ENCODE data around the gene TERB1.

The TERB1 gene

DNA sequence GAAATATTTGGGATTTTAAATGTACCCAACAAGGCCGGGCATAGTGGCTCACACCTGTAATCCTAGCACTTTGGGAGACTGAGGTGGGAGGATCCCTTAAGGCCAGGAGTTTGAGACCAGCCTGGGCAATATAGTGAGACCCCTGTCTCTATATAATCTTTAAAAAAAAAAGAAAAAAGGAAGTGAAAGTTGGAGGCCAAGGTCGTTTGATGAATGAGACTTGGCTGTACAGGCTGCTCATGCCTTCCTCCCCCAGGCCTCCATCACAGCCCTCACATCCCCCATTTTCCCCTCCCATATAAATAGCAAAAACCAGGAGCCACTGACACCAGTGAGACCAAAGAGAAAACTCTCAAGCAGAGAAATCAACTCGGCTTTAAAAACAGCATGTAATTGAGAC, 39.5 kb upstream of the TERB1 start:
- H3K4me3 ChIP-seq (ENCODE audit: low read length, poor library complexity, severe bottlenecking) = no peak overlapping the region
- no peaks in the 10 kb centered on the region for H3K9me3 ChIP-seq (ENCODE audit: insufficient read depth, low read depth, low read length)
- H3F3A ChIP-seq (ENCODE audit: low read depth) = no peaks in the 10 kb centered on the region
- no peak for TF ChIP-seq EZH2phosphoT487 (IDR thresholded peaks at IDR 0.05; ENCODE audit: borderline replicate concordance)
- TF ChIP-seq, protein P1, sequence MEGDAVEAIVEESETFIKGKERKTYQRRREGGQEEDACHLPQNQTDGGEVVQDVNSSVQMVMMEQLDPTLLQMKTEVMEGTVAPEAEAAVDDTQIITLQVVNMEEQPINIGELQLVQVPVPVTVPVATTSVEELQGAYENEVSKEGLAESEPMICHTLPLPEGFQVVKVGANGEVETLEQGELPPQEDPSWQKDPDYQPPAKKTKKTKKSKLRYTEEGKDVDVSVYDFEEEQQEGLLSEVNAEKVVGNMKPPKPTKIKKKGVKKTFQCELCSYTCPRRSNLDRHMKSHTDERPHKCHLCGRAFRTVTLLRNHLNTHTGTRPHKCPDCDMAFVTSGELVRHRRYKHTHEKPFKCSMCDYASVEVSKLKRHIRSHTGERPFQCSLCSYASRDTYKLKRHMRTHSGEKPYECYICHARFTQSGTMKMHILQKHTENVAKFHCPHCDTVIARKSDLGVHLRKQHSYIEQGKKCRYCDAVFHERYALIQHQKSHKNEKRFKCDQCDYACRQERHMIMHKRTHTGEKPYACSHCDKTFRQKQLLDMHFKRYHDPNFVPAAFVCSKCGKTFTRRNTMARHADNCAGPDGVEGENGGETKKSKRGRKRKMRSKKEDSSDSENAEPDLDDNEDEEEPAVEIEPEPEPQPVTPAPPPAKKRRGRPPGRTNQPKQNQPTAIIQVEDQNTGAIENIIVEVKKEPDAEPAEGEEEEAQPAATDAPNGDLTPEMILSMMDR (conservative IDR thresholded peaks at IDR 0.05; ENCODE audit: low read length) = no peak
- H3K79me2 ChIP-seq (ENCODE audit: insufficient read depth, low read length) = no peaks in the 10 kb centered on the region
- no peak overlapping the region for H3K9ac ChIP-seq (ENCODE audit: low read depth, low read length, poor library complexity, severe bottlenecking)
- no peaks in the 10 kb centered on the region for H4K20me1 ChIP-seq (ENCODE audit: insufficient read depth, low read length, poor library complexity, severe bottlenecking)
- H3K27me3 ChIP-seq (ENCODE audit: insufficient read depth, low read length, poor library complexity, severe bottlenecking) = no peaks in the 10 kb centered on the region
- H2AFZ ChIP-seq (ENCODE audit: low read length) = no peak overlapping the region
- no peaks in the 10 kb centered on the region for H3K9me2 ChIP-seq (replicated peaks; ENCODE audit: low read depth, low read length)
- no peaks in the 10 kb centered on the region for H3K36me3 ChIP-seq (ENCODE audit: insufficient read depth, low read length)
- H3K4me1 ChIP-seq (ENCODE audit: insufficient read depth, low read length, poor library complexity, severe bottlenecking) = peaks cover under 1% of the 10 kb centered on the region
- H3K4me2 ChIP-seq (ENCODE audit: low read depth, low read length, poor library complexity, severe bottlenecking) = no peak overlapping the region

DNA sequence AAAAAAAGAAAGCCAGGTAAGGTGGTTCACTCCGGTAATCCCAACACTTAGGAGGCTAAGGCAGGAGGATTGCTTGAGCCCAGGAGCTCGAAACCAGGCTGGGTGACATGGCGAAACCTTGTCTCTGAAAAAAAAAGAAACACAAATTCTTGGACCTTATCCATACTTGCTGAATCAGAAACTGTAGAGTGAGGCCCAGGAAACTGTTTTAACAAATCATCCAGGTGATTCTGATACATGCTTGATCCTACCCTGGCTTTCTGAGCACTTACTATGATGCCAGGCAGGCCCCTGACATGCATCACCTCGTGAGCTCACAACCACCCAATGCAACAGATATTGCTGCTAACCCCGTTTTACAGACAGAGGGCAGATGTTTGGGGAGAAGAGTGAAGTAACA, 33.4 kb upstream of the TERB1 start:
- Histone ChIP-seq H3K79me2 (ENCODE audit: insufficient read depth, low read length) (peaks cover 9% of the 10 kb centered on the region), H3K27me3 (ENCODE audit: insufficient read depth, low read length, poor library complexity, severe bottlenecking) (no peaks in the 10 kb centered on the region), H3K4me2 (ENCODE audit: low read depth, low read length, poor library complexity, severe bottlenecking) (no peak overlapping the region), H3K9me3 (ENCODE audit: insufficient read depth, low read depth, low read length) (no peaks in the 10 kb centered on the region), H2AFZ (ENCODE audit: low read length) (no peak overlapping the region), H3K9ac (ENCODE audit: low read depth, low read length, poor library complexity, severe bottlenecking) (no peak overlapping the region), H3F3A (ENCODE audit: low read depth) (no peaks in the 10 kb centered on the region), H3K4me1 (ENCODE audit: insufficient read depth, low read length, poor library complexity, severe bottlenecking) (peaks cover 5% of the 10 kb centered on the region), H3K9me2 (replicated peaks; ENCODE audit: low read depth, low read length) (no peaks in the 10 kb centered on the region), H3K4me3 (ENCODE audit: low read length, poor library complexity, severe bottlenecking) (no peak overlapping the region), H4K20me1 (ENCODE audit: insufficient read depth, low read length, poor library complexity, severe bottlenecking) (peaks cover under 1% of the 10 kb centered on the region), H3K36me3 (ENCODE audit: insufficient read depth, low read length) (no peaks in the 10 kb centered on the region)
- TF ChIP-seq, protein P1 (conservative IDR thresholded peaks at IDR 0.05; ENCODE audit: low read length) = no peak
- no peak for TF ChIP-seq EZH2phosphoT487 (IDR thresholded peaks at IDR 0.05; ENCODE audit: borderline replicate concordance)

DNA sequence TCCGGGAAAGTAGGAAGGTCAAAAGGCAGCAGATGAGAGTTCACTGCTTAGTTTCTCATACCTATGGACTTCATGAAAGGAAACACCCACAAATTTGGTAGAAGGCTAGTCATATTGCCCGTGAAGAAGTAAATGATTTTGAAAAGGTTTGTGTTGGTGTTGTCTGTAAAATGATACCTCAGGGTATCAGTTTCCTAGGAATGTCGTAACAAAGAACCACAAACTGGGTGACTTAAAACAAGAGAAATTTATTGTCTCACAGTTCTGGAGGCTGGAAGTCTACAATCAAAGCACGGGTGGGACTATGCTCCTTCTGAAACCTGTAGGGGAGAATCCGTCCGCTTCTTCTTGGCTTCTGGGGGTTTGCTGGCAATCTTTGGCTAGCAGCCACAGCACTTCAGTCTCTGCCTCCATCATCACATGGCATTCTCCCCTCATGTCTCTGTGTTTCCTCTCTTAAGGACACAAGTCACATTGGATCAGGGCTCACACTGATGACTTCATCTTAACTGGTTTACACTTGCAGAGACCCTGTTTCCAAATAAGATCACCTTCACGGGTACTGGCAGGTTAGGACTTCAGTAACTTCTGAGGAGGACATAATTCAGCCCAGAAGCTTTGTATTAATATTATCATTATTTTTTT, 31.4 kb upstream of the TERB1 start:
- Histone ChIP-seq H3K27me3 (ENCODE audit: insufficient read depth, low read length, poor library complexity, severe bottlenecking) (no peaks in the 10 kb centered on the region), H2AFZ (ENCODE audit: low read length) (peak overlapping the region; percentile 56; the same call in 1 of the 2 replicates), H3K4me1 (ENCODE audit: insufficient read depth, low read length, poor library complexity, severe bottlenecking) (peaks cover 24% of the 10 kb centered on the region), H3K79me2 (ENCODE audit: insufficient read depth, low read length) (peaks cover 29% of the 10 kb centered on the region), H3F3A (ENCODE audit: low read depth) (no peaks in the 10 kb centered on the region), H3K4me3 (ENCODE audit: low read length, poor library complexity, severe bottlenecking) (no peak overlapping the region), H3K9me2 (replicated peaks; ENCODE audit: low read depth, low read length) (no peaks in the 10 kb centered on the region), H3K4me2 (ENCODE audit: low read depth, low read length, poor library complexity, severe bottlenecking) (no peak overlapping the region), H3K36me3 (ENCODE audit: insufficient read depth, low read length) (0 out of 2 replicates have a peak, but pooled peaks cover under 1% of the 10 kb centered on the region), H3K9me3 (ENCODE audit: insufficient read depth, low read depth, low read length) (no peaks in the 10 kb centered on the region), H4K20me1 (ENCODE audit: insufficient read depth, low read length, poor library complexity, severe bottlenecking) (peaks cover 17% of the 10 kb centered on the region), H3K9ac (ENCODE audit: low read depth, low read length, poor library complexity, severe bottlenecking) (no peak overlapping the region)
- no peak for TF ChIP-seq EZH2phosphoT487 (IDR thresholded peaks at IDR 0.05; ENCODE audit: borderline replicate concordance)
- TF ChIP-seq, protein P1 (conservative IDR thresholded peaks at IDR 0.05; ENCODE audit: low read length) = no peak

Measured in Loucy (cell line).